Neural progenitor cell (in vitro differentiated cells): ENCODE measurements around the gene LILRA5.

Experiments
- EZH2 ChIP-seq: fragments of 200-600 bp; sonication (generic); IDR thresholded peaks from 2 replicates; pipeline ENCODE4 v1.6.1; 2017; ENCODE audit warnings: antibody characterized with exemption, mild to moderate bottlenecking, moderate library complexity
- TF ChIP-seq, protein P1 (sequence below): fragments of 200-600 bp; sonication (generic); IDR thresholded peaks from 2 replicates; pipeline ENCODE4 v1.5.1; 2017; ENCODE audit warnings: antibody characterized with exemption, mild to moderate bottlenecking

GRCh38 chr19:54266133-54266532 is 46.8 kb downstream of the LILRA5 start:
- no peak for TF ChIP-seq EZH2
- TF ChIP-seq, protein P1, sequence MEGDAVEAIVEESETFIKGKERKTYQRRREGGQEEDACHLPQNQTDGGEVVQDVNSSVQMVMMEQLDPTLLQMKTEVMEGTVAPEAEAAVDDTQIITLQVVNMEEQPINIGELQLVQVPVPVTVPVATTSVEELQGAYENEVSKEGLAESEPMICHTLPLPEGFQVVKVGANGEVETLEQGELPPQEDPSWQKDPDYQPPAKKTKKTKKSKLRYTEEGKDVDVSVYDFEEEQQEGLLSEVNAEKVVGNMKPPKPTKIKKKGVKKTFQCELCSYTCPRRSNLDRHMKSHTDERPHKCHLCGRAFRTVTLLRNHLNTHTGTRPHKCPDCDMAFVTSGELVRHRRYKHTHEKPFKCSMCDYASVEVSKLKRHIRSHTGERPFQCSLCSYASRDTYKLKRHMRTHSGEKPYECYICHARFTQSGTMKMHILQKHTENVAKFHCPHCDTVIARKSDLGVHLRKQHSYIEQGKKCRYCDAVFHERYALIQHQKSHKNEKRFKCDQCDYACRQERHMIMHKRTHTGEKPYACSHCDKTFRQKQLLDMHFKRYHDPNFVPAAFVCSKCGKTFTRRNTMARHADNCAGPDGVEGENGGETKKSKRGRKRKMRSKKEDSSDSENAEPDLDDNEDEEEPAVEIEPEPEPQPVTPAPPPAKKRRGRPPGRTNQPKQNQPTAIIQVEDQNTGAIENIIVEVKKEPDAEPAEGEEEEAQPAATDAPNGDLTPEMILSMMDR = peak; percentile 84
